Measurements from ENCODE around the gene PLCD1.
"Not testable (repeated sequence)": the region's sequence is repeated elsewhere in the genome, so short reads cannot be mapped to it uniquely, and the experiment has no call there.

PLCD1 gene

GRCh38 chr3:38029400-38030125 lies at the start of gene PLCD1:
Gene PLCD1, minus strand, starts transcription at chr3:38029642. Its CDS starts 103 bp downstream, at chr3:38029539.
- no peak for DNase-seq (ENCODE audit: low read depth)

DNA sequence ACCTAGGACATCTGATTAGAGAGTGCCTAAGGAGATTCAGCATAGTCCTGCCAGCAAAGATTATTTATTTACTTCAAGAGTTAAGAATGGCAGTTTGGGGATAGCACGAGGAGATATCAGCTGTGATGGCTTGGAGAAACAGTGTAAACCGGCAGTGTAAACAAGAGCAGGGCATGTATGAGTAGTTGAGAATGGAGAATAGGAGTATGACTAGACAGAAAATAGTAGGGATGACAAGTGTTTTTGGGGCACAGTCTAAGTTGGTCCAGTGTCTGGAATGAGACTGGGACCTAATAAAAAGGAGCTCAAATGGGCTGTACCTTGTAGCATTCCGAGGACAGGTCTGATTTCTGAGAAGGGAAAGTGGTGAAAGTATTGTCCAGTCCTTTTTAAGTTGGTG lies 47.6 kb upstream of the PLCD1 start:
- DNase-seq (ENCODE audit: low read depth), result not testable (repeated sequence)

- no peak for DNase-seq (ENCODE audit: low read depth)
Observed at GRCh38 chr3:38070013-38070412, 40.6 kb upstream of the PLCD1 start.

- DNase-seq (ENCODE audit: low read depth), result no peak
Observed at GRCh38 chr3:38067508-38068233, 38.2 kb upstream of the PLCD1 start.

GRCh38 chr3:38064453-38064852 lies 35.0 kb upstream of the PLCD1 start:
- not testable (repeated sequence) for DNase-seq (ENCODE audit: low read depth)

GRCh38 chr3:38062809-38063208 lies 33.4 kb upstream of the PLCD1 start:
- DNase-seq (ENCODE audit: low read depth), result no peak

DNA sequence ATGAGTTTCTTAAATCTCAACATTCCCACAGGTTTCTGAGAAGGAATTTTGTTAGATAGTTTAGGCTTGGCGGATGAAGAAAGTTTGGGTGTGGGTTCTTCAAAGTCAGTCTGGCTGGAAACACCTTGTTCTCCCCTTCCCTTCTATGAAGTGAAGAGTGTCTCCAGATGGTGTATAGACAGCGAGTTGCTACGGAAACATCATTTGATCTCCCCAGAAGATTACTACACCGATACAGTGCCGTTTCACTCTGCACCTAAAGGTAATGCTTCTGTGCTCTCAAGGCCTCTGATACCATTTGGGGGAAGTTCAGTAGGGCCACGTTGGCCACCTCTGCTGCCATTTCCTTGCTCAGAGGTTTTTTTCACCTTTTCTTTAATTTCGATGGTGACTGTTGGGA lies 30.1 kb upstream of the PLCD1 start:
- no peak for DNase-seq (ENCODE audit: low read depth)

- DNase-seq (ENCODE audit: low read depth), result no peak
Observed at GRCh38 chr3:38059148-38059547, 29.7 kb upstream of the PLCD1 start.

- no peak for DNase-seq (ENCODE audit: low read depth)
Observed at GRCh38 chr3:38054499-38055001, 25.1 kb upstream of the PLCD1 start.

- not testable (repeated sequence) for DNase-seq (ENCODE audit: low read depth)
Observed at GRCh38 chr3:38053813-38054498, 24.5 kb upstream of the PLCD1 start.

DNA sequence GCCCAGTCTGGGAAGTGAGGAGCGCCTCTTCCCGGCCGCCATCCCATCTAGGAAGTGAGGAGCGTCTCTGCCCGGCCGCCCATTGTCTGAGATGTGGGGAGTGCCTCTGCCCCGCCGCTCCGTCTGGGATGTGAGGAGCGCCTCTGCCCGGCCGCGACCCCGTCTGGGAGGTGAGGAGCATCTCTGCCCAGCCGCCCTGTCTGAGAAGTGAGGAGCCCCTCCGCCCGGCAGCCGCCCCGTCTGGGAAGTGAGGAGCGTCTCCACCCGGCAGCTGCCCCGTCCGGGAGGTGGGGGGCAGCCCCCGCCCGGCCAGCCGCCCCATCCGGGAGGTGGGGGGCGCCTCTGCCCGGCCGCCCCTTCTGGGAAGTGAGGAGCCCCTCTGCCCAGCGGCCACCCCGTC lies 23.8 kb upstream of the PLCD1 start:
- not testable (repeated sequence) for DNase-seq (ENCODE audit: low read depth)

DNA sequence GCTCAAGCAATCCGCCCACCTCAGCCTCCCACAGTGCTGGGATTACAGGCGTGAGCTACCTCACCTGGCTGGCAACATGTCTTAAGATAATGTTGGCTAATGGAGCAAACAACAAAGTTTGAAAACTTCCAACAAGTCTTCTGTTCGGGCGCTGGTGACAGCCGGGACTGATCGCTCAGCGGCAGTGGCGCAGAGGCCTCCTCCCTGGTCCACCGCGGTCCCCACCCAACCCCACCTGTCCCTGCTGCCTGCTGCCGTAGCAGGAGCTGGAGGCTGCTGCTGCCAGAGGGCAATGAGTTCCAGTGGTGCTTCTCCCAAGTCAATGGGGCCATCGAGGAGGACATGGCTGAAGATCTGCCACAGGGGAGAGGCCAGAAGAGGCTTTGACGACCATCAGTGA lies 21.7 kb upstream of the PLCD1 start:
- DNase-seq (ENCODE audit: low read depth), result no peak

DNA sequence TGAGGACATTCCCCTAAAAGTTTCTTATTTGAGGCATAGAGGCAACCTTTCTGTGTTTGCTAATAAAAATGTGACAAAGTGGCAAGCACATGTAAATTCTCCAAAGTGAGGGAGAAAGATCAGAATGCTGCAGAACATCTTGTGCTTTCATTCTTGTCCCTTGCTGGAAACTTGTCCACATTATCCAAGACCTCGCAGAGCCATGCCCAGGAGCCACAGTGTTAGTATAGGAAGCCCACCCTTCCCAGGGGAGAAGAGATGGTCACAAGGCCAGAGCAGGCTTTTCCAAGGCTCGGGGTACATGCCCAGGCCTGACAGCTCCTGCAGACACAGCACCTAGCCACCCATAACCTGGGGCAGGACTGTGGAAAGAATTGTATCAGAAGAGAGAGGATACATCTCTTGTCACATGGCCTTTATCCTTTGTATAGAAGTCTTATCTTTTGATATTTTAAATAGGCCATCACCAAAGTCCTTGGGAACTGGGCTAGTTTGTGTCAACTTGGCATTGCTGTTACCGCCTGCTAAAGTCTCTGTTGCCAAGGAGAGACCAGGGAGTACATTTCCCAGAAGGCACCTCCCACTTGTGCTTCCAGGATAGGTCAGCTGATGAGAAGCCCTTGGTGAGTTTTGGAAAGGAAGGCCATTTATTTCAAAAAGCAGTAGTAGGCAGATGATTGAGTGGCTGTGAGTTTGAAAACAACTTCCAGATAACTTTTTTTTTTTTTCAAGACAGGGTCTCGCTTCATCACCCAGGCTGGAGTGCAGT lies 20.1 kb upstream of the PLCD1 start:
- no peak for DNase-seq (ENCODE audit: low read depth)

DNA sequence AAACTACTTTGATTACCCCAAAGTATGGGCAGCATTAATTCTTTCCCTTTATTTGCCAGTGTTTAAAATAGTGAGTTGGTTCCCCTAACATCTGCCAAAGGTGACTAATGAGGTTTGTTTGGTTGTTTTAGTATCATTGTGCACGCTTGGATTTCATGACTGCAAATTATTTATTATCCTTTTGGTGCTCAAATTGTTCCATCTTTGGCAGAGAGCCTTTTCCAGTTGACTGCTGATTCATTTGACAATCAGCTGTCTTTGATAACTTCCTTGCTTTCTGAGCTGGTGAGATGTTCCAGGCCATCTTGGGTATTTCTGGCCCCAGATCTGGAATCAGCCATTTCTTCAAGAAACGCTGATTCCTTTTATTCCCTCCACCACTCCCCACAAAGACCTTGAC lies 18.5 kb upstream of the PLCD1 start:
- no peak for DNase-seq (ENCODE audit: low read depth)

- DNase-seq (ENCODE audit: low read depth), result no peak
Observed at GRCh38 chr3:38046821-38047220, 17.4 kb upstream of the PLCD1 start.

GRCh38 chr3:38046027-38046426 lies 16.6 kb upstream of the PLCD1 start:
- DNase-seq (ENCODE audit: low read depth), result no peak

DNA sequence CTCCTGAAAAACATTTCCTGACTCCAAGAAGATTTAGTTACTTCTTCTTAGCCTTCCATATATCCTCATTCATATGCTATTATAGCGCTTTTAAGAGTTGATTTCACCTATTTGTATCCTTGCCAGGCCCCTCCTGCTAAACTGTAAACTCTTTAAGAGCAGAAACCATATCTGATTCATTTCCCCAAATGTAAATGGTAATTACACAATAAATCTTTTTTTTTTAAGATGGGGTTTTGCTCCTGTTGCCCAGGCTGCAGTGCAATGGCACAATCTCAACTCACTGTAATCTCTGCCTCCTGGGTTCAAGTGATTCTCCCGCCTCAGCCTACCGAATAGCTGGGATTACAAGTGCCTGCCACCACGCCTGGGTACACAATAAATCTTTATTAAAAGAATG lies 14.0 kb upstream of the PLCD1 start:
- DNase-seq (ENCODE audit: low read depth), result no peak

GRCh38 chr3:38040401-38040800 lies 11.0 kb upstream of the PLCD1 start:
- DNase-seq (ENCODE audit: low read depth), result no peak

GRCh38 chr3:38039899-38040261 lies 10.4 kb upstream of the PLCD1 start:
- peak; percentile 45 for DNase-seq (ENCODE audit: low read depth)

DNA sequence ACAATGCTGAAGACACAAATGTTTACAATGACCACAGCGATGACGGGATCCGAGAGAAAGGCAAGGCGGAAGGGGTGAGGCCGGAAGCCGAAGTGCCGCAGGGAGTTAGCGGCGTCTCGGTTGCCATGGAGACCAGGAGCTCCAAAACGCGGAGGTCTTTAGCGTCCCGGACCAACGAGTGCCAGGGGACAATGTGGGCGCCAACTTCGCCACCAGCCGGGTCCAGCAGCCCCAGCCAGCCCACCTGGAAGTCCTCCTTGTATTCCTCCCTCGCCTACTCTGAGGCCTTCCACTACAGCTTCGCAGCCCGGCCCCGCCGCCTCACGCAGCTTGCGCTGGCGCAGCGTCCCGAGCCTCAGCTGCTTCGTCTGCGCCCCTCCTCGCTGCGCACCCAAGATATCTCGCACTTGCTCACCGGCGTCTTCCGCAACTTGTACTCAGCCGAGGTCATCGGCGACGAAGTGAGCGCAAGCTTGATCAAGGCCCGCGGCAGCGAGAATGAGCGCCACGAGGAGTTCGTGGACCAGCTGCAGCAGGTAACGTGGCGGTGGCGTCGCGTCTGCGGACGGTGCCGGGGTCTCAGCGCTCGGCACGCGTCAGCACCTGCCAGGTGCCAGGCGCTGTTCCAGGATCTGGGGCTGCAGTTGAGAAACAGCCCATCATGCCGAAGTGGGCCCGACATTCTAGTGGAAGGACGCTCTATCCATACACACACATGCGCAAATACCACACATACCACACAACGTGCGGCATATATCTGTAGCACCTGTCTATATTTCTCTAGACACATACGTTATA lies 9.9 kb upstream of the PLCD1 start, which contains the start of gene DLEC1:
Gene DLEC1, plus strand, starts transcription at position 108 of the 798 bp plus-strand sequence. Its CDS starts 18 bp downstream, at position 126.
- peak; percentile 67 for DNase-seq (ENCODE audit: low read depth)

- peak; percentile 18 for DNase-seq (ENCODE audit: low read depth)
Observed at GRCh38 chr3:38038447-38038911, 9.0 kb upstream of the PLCD1 start.

All from stimulated activated CD8-positive, alpha-beta memory T cell treated with anti-CD3 and anti-CD28 coated beads, Interleukin-12 subunit alpha, Interleukin-12 subunit beta, amount 100 ng/mL, for 1 hour (primary cell).